IMR-90 (cell line): ENCODE results near the gene UBE2L3. TPM values are rescaled to one million over a fixed set of nuclear protein-coding genes. Genes with fewer than 3 reads are reported as not detected.
"Not testable (repeated sequence)": the region's sequence is repeated elsewhere in the genome, so short reads cannot be mapped to it uniquely, and the experiment has no call there.

Experiments used
- ATAC-seq: fragments of 200-7000 bp; cut with Tn5 transposase; 2 replicates; pipeline ENCODE4 v1.9.1; 2020; ENCODE audit warnings: low read depth, mild to moderate bottlenecking, moderate library complexity
- BruUV-seq: library from RNA; stranded (reverse); fragments of 400-500 nt; replicated peaks from 2 replicates; lab custom pipeline; 2021; lab: Mats Ljungman, UMichigan
- CTCF ChIA-PET: fragments of 300-600 bp; formaldehyde crosslinking; extraction: SDS; loops from one replicate; lab custom pipeline; 2021; ENCODE audit warnings: antibody characterized with exemption; lab: Yijun Ruan, JAX
- POLR2A ChIA-PET: fragments of 300-600 bp; sonication (Branson Sonifier 250); formaldehyde crosslinking; loops from one replicate; lab custom pipeline; 2022; ENCODE audit warnings: antibody characterized with exemption; ENCODE audit not compliant: unreplicated experiment; lab: Charles Lee
- DNase-seq: peaks from one replicate; pipeline ENCODE4 v3.0.0; 2013
- H2AFZ ChIP-seq: replicated peaks from 2 replicates; pipeline ENCODE3; 2013; ENCODE audit warnings: low read length, mild to moderate bottlenecking; ENCODE audit not compliant: poor library complexity
- H2AK5ac ChIP-seq: 2 replicates; pipeline ENCODE4 v1.6.1; 2013; ENCODE audit warnings: low read depth, low read length, inconsistent platforms
- H2AK9ac ChIP-seq: replicated peaks from 2 replicates; pipeline ENCODE3; 2013; ENCODE audit warnings: mild to moderate bottlenecking, low read depth, low read length, moderate library complexity; ENCODE audit not compliant: poor library complexity
- H2BK120ac ChIP-seq: 2 replicates; pipeline ENCODE4 v1.6.1; 2013; ENCODE audit warnings: low read depth, low read length, inconsistent platforms
- H2BK15ac ChIP-seq: 3 replicates; pipeline ENCODE4 v1.6.1; 2013; ENCODE audit warnings: low read depth, low read length, inconsistent platforms
- H2BK20ac ChIP-seq: 2 replicates; pipeline ENCODE4 v1.6.1; 2013; ENCODE audit warnings: low read depth, mild to moderate bottlenecking, inconsistent platforms, low read length, moderate library complexity
- H2BK5ac ChIP-seq: 2 replicates; pipeline ENCODE4 v1.6.1; 2013; ENCODE audit warnings: mild to moderate bottlenecking, low read depth, low read length, inconsistent platforms; ENCODE audit not compliant: poor library complexity, severe bottlenecking
- H3K14ac ChIP-seq: replicated peaks from 2 replicates; pipeline ENCODE4 v1.6.1; 2013; ENCODE audit warnings: low read depth, low read length, inconsistent platforms
- H3K18ac ChIP-seq: 2 replicates; pipeline ENCODE4 v1.6.1; 2013; ENCODE audit warnings: low read depth, low read length, control low read depth
- H3K23ac ChIP-seq: 2 replicates; pipeline ENCODE4 v1.6.1; 2013; ENCODE audit warnings: low read depth, low read length, inconsistent platforms
- H3K27ac ChIP-seq: 2 replicates; pipeline ENCODE4 v1.5.1; 2013; ENCODE audit warnings: mild to moderate bottlenecking, control low read depth, low read length; ENCODE audit not compliant: insufficient read depth
- H3K27me3 ChIP-seq: 2 replicates; pipeline ENCODE4 v1.6.1; 2013; ENCODE audit warnings: low read length; ENCODE audit not compliant: control insufficient read depth, insufficient read depth
- H3K36me3 ChIP-seq: 2 replicates; pipeline ENCODE4 v1.6.1; 2013; ENCODE audit warnings: low read length, mixed read lengths; ENCODE audit not compliant: control insufficient read depth, insufficient read depth
- H3K4ac ChIP-seq: 2 replicates; pipeline ENCODE4 v1.6.1; 2013; ENCODE audit warnings: low read depth, low read length, inconsistent platforms
- H3K4me1 ChIP-seq: 2 replicates; pipeline ENCODE4 v1.6.1; 2013; ENCODE audit warnings: low read length, mixed read lengths; ENCODE audit not compliant: control insufficient read depth, insufficient read depth
- H3K4me2 ChIP-seq: 2 replicates; pipeline ENCODE4 v1.6.1; 2013; ENCODE audit warnings: low read depth, mild to moderate bottlenecking, control low read depth, low read length, moderate library complexity
- H3K4me3 ChIP-seq: 2 replicates; pipeline ENCODE4 v1.5.1; 2013; ENCODE audit warnings: low read depth, mild to moderate bottlenecking, control low read depth, low read length, moderate library complexity; ENCODE audit not compliant: insufficient read depth
- H3K56ac ChIP-seq: 2 replicates; pipeline ENCODE4 v1.6.1; 2013; ENCODE audit warnings: low read length, inconsistent platforms; ENCODE audit not compliant: insufficient read depth; ENCODE audit errors: extremely low read depth
- H3K79me1 ChIP-seq, 2 experiments: 2 replicates each; pipeline ENCODE4 v1.6.1; 2013; ENCODE audit warnings: low read length in 2 of 2, inconsistent platforms in 1 of 2, low read depth in 1 of 2
- H3K9ac ChIP-seq: 2 replicates; pipeline ENCODE4 v1.6.1; 2013; ENCODE audit warnings: low read depth, low read length, control low read depth
- H3K9me1 ChIP-seq: 2 replicates; pipeline ENCODE4 v1.6.1; 2013; ENCODE audit warnings: low read length, inconsistent platforms; ENCODE audit not compliant: insufficient read depth
- H3K9me3 ChIP-seq: 2 replicates; pipeline ENCODE4 v1.6.1; 2013; ENCODE audit warnings: low read length; ENCODE audit not compliant: control insufficient read depth, insufficient read depth
- H4K20me1 ChIP-seq: 2 replicates; pipeline ENCODE4 v1.6.1; 2013; ENCODE audit warnings: low read length, inconsistent platforms; ENCODE audit not compliant: insufficient read depth
- H4K5ac ChIP-seq: 2 replicates; pipeline ENCODE4 v1.6.1; 2013; ENCODE audit warnings: mild to moderate bottlenecking, low read depth, low read length, control low read depth
- H4K8ac ChIP-seq, 2 experiments: 2 replicates each; pipeline ENCODE4 v1.6.1; 2013; ENCODE audit warnings: low read depth in 2 of 2, low read length in 2 of 2, control low read depth in 1 of 2, inconsistent platforms in 1 of 2
- H4K91ac ChIP-seq: 2 replicates; pipeline ENCODE4 v1.6.1; 2013; ENCODE audit warnings: low read depth, low read length, inconsistent platforms; ENCODE audit not compliant: insufficient read depth
- WGBS, 2 experiments: methylation state at CpG; one replicate each; pipeline versions ENCODE4 v1.1.5 to v1.1.7; 2013; ENCODE audit warnings: missing lambda C conversion rate in 2 of 2; ENCODE audit not compliant: insufficient read length in 1 of 2; ENCODE audit errors: extremely low coverage in 2 of 2; 5-methylcytosine and 5-hydroxymethylcytosine counted together
- dilution Hi-C: fragments of 300-500 bp; cut with HindIII; formaldehyde crosslinking; loops from one replicate; pipeline ENCODE4 v1.14.3; 2018; ENCODE audit warnings: low sequenced_read_pairs; ENCODE audit not compliant: unreplicated experiment
- in situ Hi-C: fragments of 300-500 bp; cut with MboI; formaldehyde crosslinking; loops from 3 replicates; pipeline ENCODE4 v1.14.3; 2019; ENCODE audit warnings: low sequenced_read_pairs, inconsistent platforms, mixed read lengths
- intact Hi-C: fragments of 100-400 bp; cut with micrococcal nuclease; formaldehyde crosslinking; loops from 2 replicates; pipeline ENCODE4 v1.10.0; 2022
- polyA plus RNA-seq, 3 experiments: library from polyadenylated mRNA; depleted of rRNA; stranded (reverse); fragments of >200 nt; gene quantifications; 2 replicates each; pipeline ENCODE4 v1.2.3, GENCODE V29; 2012; ENCODE audit warnings: low replicate concordance in 1 of 3
- total RNA-seq: library from RNA; depleted of rRNA; stranded (reverse); fragments of >200 nt; gene quantifications from 2 replicates; pipeline ENCODE4 v1.2.3, GENCODE V29; 2012

The UBE2L3 gene
- total and polyA plus RNA-seq, 2 of the 4 experiments (the other 2 are of a cell fraction): 29.0 to 72.9 TPM

DNA sequence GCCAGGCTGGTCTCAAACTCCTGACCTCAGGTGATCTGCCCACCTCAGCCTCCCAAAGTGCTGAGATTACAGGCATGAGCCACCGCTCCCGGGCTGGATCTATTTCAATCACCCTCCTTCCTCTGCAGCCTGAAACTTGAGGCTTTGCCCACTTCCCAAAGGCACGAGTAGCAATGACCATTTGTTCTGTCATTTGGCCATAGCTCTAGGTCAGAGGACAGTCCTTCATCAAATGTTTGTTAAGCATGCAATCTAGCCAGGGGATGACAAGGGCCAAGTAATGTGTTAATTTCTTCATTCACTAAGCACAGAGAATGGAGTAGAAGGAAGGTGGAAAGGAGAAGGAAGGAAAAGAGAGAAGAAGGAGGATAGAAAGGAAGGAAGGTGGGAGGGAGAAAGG is 6.9 kb upstream of the UBE2L3 start:
- H2AFZ ChIP-seq, H3K56ac ChIP-seq, POLR2A ChIA-PET, H3K9me1 ChIP-seq, H3K4ac ChIP-seq, BruUV-seq, CTCF ChIA-PET, H3K18ac ChIP-seq, H4K5ac ChIP-seq, H2AK5ac ChIP-seq, dilution Hi-C loops, DNase-seq, H3K27ac ChIP-seq, intact Hi-C loops, H3K36me3 ChIP-seq, H4K20me1 ChIP-seq, H4K8ac ChIP-seq, H3K4me1 ChIP-seq, H3K27me3 ChIP-seq, H2BK120ac ChIP-seq, H2BK5ac ChIP-seq, H3K4me3 ChIP-seq, H2BK15ac ChIP-seq, H4K91ac ChIP-seq, H2BK20ac ChIP-seq, H3K79me1 ChIP-seq, H2AK9ac ChIP-seq, in situ Hi-C loops, H3K14ac ChIP-seq, H3K9ac ChIP-seq, H3K23ac ChIP-seq, H3K9me3 ChIP-seq, H3K4me2 ChIP-seq, ATAC-seq: not testable (repeated sequence)
- WGBS, 2 experiments: no CpG with 5 or more reads among the region's 3 CpGs
